Measurements from ENCODE around the gene LRRTM3.

DNA sequence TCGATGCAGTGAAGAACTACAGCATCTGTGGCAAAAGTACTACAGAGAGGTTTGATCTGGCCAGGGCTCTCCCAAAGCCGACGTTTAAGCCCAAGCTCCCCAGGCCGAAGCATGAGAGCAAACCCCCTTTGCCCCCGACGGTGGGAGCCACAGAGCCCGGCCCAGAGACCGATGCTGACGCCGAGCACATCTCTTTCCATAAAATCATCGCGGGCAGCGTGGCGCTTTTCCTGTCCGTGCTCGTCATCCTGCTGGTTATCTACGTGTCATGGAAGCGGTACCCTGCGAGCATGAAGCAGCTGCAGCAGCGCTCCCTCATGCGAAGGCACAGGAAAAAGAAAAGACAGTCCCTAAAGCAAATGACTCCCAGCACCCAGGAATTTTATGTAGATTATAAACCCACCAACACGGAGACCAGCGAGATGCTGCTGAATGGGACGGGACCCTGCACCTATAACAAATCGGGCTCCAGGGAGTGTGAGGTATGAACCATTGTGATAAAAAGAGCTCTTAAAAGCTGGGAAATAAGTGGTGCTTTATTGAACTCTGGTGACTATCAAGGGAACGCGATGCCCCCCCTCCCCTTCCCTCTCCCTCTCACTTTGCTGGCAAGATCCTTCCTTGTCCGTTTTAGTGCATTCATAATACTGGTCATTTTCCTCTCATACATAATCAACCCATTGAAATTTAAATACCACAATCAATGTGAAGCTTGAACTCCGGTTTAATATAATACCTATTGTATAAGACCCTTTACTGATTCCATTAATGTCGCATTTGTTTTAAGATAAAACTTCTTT lies 2.3 kb downstream of the LRRTM3 start:
- TF ChIP-seq CTCF (IDR thresholded peaks at IDR 0.05) (no peak), POLR2A (IDR thresholded peaks at IDR 0.05) (no peak)

All from adrenal gland (tissue), 5 donors.